GM23338 (cell line): ENCODE measurements around the gene HRH2. TPM values are rescaled to one million over a fixed set of nuclear protein-coding genes. Genes with fewer than 3 reads are reported as not detected.

ENCODE experiments used
- ATAC-seq: fragments of 200-7000 bp; cut with Tn5 transposase; 3 replicates; pipeline ENCODE4 v1.9.1; 2020
- DNase-seq: peaks from one replicate; pipeline ENCODE4 v3.0.0-alpha.2; 2015; ENCODE audit warnings: low spot score
- H2AFZ ChIP-seq: fragments of 200-600 bp; sonication (generic); 2 replicates; pipeline ENCODE4 v1.8.0; 2016; ENCODE audit warnings: antibody characterized with exemption, mild to moderate bottlenecking, moderate library complexity
- H3F3A ChIP-seq: fragments of 200-600 bp; sonication (generic); replicated peaks from 2 replicates; pipeline ENCODE4 v1.8.0; 2017; ENCODE audit warnings: antibody characterized with exemption, mixed run types, low read depth
- H3K27ac ChIP-seq: fragments of 200-600 bp; sonication (generic); 2 replicates; pipeline ENCODE4 v1.6.1; 2016; ENCODE audit warnings: low read depth
- H3K27me3 ChIP-seq: fragments of 200-600 bp; sonication (generic); 2 replicates; pipeline ENCODE4 v1.8.0; 2016; ENCODE audit warnings: mild to moderate bottlenecking, mixed run types, moderate library complexity; ENCODE audit not compliant: insufficient read depth
- H3K36me3 ChIP-seq: fragments of 200-600 bp; sonication (generic); 2 replicates; pipeline ENCODE4 v1.8.0; 2016; ENCODE audit warnings: mild to moderate bottlenecking; ENCODE audit not compliant: insufficient read depth
- H3K4me1 ChIP-seq: fragments of 200-600 bp; sonication (generic); 2 replicates; pipeline ENCODE4 v1.8.0; 2016; ENCODE audit warnings: mild to moderate bottlenecking, moderate library complexity; ENCODE audit not compliant: insufficient read depth
- H3K4me2 ChIP-seq: fragments of 200-600 bp; sonication (generic); 2 replicates; pipeline ENCODE4 v1.7.1; 2017; ENCODE audit warnings: mixed run types
- H3K4me3 ChIP-seq: fragments of 200-600 bp; sonication (generic); 2 replicates; pipeline ENCODE4 v1.6.1; 2016; ENCODE audit warnings: mixed run types
- H3K79me2 ChIP-seq: fragments of 200-600 bp; sonication (generic); replicated peaks from 2 replicates; pipeline ENCODE4 v1.8.0; 2017; ENCODE audit warnings: mild to moderate bottlenecking; ENCODE audit not compliant: insufficient read depth
- H3K9me2 ChIP-seq: fragments of 200-600 bp; sonication (generic); 2 replicates; pipeline ENCODE4 v1.8.0; 2017; ENCODE audit not compliant: insufficient read depth
- H4K20me1 ChIP-seq: fragments of 200-600 bp; sonication (generic); replicated peaks from 2 replicates; pipeline ENCODE4 v1.8.0; 2017; ENCODE audit warnings: mild to moderate bottlenecking; ENCODE audit not compliant: insufficient read depth
- H3K27ac Mint-ChIP-seq: 2 replicates; pipeline ENCODE4 v1.8.0; 2020; ENCODE audit warnings: inconsistent platforms, mild to moderate bottlenecking, moderate library complexity, mixed read lengths
- H3K27me3 Mint-ChIP-seq: 3 replicates; pipeline ENCODE4 v1.8.0; 2022; ENCODE audit warnings: low read depth, mild to moderate bottlenecking, moderate library complexity, mixed read lengths, inconsistent platforms; ENCODE audit not compliant: insufficient read depth, poor library complexity
- H3K36me3 Mint-ChIP-seq: 3 replicates; pipeline ENCODE4 v1.8.0; 2021; ENCODE audit warnings: low read depth, mild to moderate bottlenecking, inconsistent platforms, moderate library complexity, mixed read lengths
- H3K4me1 Mint-ChIP-seq: 3 replicates; pipeline ENCODE4 v1.8.0; 2020; ENCODE audit warnings: mild to moderate bottlenecking, inconsistent platforms, mixed read lengths
- H3K4me3 Mint-ChIP-seq: 3 replicates; pipeline ENCODE4 v1.8.0; 2021; ENCODE audit warnings: moderate library complexity, mild to moderate bottlenecking, inconsistent platforms, mixed read lengths
- H3K9me3 Mint-ChIP-seq: 3 replicates; pipeline ENCODE4 v1.8.0; 2020; ENCODE audit warnings: moderate library complexity, mild to moderate bottlenecking, inconsistent platforms, mixed read lengths
- CTCF ChIP-seq, 2 experiments: fragments of 200-600 bp in 1 of 2; sonication (generic) in 1 of 2; conservative IDR thresholded peaks; 2 replicates each; pipeline versions ENCODE4 v1.5.1 to v1.6.1; 2016 to 2017; ENCODE audit warnings: antibody characterized with exemption in 2 of 2, low read depth in 2 of 2, mild to moderate bottlenecking in 2 of 2, moderate library complexity in 1 of 2
- EZH2 ChIP-seq: fragments of 200-600 bp; sonication (generic); IDR thresholded peaks from one replicate; pipeline ENCODE4 v1.8.0; 2017; ENCODE audit warnings: antibody characterized with exemption, mild to moderate bottlenecking, low read depth; ENCODE audit not compliant: unreplicated experiment
- EZH2phosphoT487 ChIP-seq: fragments of 200-600 bp; sonication (generic); IDR thresholded peaks from one replicate; pipeline ENCODE4 v1.8.1; 2018; ENCODE audit warnings: antibody characterized with exemption; ENCODE audit not compliant: unreplicated experiment
- JUNB ChIP-seq: IDR thresholded peaks from one replicate; pipeline ENCODE4 v1.6.1; 2016; ENCODE audit warnings: antibody characterized with exemption; ENCODE audit not compliant: unreplicated experiment
- NANOG ChIP-seq: IDR thresholded peaks from 2 replicates; pipeline ENCODE4 v1.6.1; 2016; ENCODE audit warnings: antibody characterized with exemption, borderline replicate concordance
- POLR2AphosphoS5 ChIP-seq: IDR thresholded peaks from 2 replicates; pipeline ENCODE4 v1.6.1; 2016; ENCODE audit warnings: antibody characterized with exemption, low read depth
- REST ChIP-seq: IDR thresholded peaks from one replicate; pipeline ENCODE4 v1.6.1; 2018; ENCODE audit warnings: antibody characterized with exemption; ENCODE audit not compliant: unreplicated experiment
- ZNF114 ChIP-seq: fragments of 250-450 bp; sonication (Bioruptor Pico); IDR thresholded peaks from 2 replicates; pipeline ENCODE4 v1.5.0; 2020; ENCODE audit warnings: mild to moderate bottlenecking, moderate library complexity
- ZNF331 ChIP-seq: fragments of 250-450 bp; sonication (Bioruptor Pico); IDR thresholded peaks from 2 replicates; pipeline ENCODE4 v1.5.0; 2020; ENCODE audit warnings: low read depth, mild to moderate bottlenecking, moderate library complexity
- ZNF462 ChIP-seq: fragments of 250-450 bp; sonication (Bioruptor Pico); IDR thresholded peaks from 2 replicates; pipeline ENCODE4 v1.5.0; 2020; ENCODE audit warnings: mild to moderate bottlenecking, moderate library complexity
- polyA plus RNA-seq: library from polyadenylated mRNA; unstranded; fragments of >200 nt; fragmentation: Nextera tagmentation; extraction: Ambion mirVana; gene quantifications from 2 replicates; pipeline ENCODE4 v1.2.1, GENCODE V29; 2016
- total RNA-seq: library from RNA; depleted of rRNA; stranded (reverse); fragments of >200 nt; shearing (Covaris generic); gene quantifications from 2 replicates; pipeline ENCODE4 v1.2.3, GENCODE V29; 2014

Gene HRH2
- total and polyA plus RNA-seq, 2 experiments from 2014 or later = 6.8 to 7.0 TPM

- TF ChIP-seq CTCF (conservative IDR thresholded peaks at IDR 0.05; ENCODE audit: low read depth in 2 of 2) (no peak), ZNF331 (no peak), NANOG (no peak), POLR2AphosphoS5 (no peak)
These were observed 10.1 kb downstream of the HRH2 start (continued) for GRCh38 chr5:175668006-175668405.

- Histone ChIP-seq H3K79me2 (0 out of 2 replicates have a peak, but pooled peaks cover 4% of the 10 kb centered on the region), H3K27me3 (no peaks in the 10 kb centered on the region), H3F3A (no peaks in the 10 kb centered on the region), H3K4me3 (no peak overlapping the region), H3K36me3 (no peaks in the 10 kb centered on the region), H3K4me1 (no peaks in the 10 kb centered on the region), H2AFZ (no peak overlapping the region), H3K4me2 (no peak overlapping the region), H3K9me2 (no peaks in the 10 kb centered on the region), H4K20me1 (no peaks in the 10 kb centered on the region), H3K27ac (no peak overlapping the region)
- Mint-ChIP-seq H3K4me1 (peaks cover 16% of the 10 kb centered on the region; the same call in 2 of the 3 replicates), H3K4me3 (no peak overlapping the region), H3K27me3 (peaks cover 5% of the 10 kb centered on the region), H3K9me3 (no peaks in the 10 kb centered on the region), H3K27ac (no peak overlapping the region), H3K36me3 (no peaks in the 10 kb centered on the region)
- no peak for DNase-seq
- ATAC-seq = no peak
- TF ChIP-seq REST (no peak), ZNF114 (CRISPR knock-in tag) (no peak), ZNF331 (no peak), EZH2phosphoT487 (no peak), POLR2AphosphoS5 (no peak), JUNB (no peak), ZNF462 (no peak), CTCF (conservative IDR thresholded peaks at IDR 0.05; ENCODE audit: low read depth in 2 of 2) (no peak), EZH2 (no peak)
These were observed 12.5 kb downstream of the HRH2 start for GRCh38 chr5:175670372-175670771.
